Fibroblast of upper back skin (primary cell): ENCODE results near the gene PSENEN.
"Not testable (repeated sequence)": the region's sequence is repeated elsewhere in the genome, so short reads cannot be mapped to it uniquely, and the experiment has no call there.

Experiments used
- DNase-seq: peaks from one replicate; pipeline ENCODE4 v3.0.0-alpha.2; 2013

PSENEN gene

GRCh38 chr19:35789978-35790944, 44.8 kb downstream of the PSENEN start:
- DNase-seq: no peak

DNA sequence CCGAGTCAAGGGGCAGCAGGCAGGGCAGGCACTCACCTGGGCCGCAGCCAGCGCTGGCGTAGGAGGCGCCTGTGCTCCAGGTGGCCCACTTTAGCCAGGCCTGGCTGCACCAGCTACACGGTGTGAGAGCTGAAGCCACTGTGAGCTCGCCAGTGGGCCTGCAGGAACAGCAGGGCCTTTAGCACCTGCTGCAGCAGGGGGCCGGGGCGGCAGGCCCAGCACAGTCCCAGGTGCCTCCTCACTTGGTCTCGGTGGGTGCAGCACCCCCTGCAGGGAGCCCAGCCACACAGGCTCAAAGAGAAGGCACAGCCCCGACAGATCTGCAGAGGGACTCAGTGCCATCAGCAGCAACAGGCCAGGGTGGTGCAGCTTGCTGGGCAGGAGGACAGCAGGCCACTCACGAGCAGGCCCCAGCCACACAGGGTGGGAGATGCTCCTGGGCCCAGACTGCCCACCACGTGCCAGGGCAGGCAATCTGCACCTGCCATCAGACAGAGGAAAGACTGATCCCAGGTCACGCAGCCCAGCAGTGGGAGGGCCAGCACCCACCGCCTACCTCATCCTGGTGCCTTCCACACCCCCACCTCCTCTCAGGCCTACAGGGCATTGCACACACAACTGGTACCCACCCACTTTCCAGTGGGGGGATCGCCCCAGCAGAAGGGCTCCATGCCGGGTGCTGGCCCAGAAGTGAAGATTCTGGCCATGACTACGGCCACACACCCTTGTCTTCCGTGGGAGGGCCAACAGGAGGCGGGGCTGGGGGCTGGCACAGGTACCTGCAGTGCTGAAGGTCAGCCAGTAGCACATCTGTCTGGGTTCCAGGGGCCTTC, 45.7 kb downstream of the PSENEN start:
- no peak for DNase-seq

DNA sequence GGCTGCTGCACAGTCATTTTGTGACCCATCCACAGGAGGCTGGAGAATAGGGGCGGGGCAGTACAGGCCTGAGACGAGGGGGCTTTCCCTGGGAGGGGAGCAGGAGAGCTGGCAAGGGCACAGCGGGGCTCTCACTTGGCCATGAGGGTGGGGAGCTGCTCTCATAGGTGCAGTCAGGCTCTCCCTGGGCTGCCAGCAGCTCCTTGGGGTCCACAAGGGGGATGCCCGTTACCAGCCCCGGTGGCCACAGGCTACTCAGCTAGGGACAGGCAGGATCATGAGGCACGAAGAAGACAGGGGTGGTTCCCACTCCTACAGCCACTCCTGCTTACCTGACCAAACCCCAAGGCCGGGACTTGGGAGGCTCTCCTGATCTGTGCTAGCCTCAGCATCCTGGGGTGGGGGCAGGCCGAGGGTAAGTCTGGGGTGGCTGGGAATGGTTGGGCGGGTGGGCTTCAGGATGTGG, 46.4 kb downstream of the PSENEN start:
- DNase-seq: no peak

DNA sequence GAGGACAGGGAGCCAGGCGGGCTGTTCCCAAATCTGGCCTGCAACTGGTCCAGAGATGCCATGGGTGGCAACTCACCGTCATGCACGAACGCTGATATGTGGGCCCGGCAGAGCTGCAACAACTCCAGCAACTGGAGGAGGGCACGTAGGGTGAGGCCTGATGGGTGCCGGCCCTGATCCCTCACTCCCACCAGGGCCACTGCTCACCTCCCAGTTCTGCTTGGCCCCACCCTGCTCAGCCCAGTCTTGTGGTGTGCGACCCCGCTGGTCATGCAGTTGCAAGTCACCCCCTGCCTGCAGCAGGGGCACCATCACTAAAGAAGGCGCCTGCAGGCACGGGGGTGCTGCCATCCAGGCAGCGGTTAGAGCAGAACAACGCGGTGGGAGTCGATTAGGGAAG, 46.9 kb downstream of the PSENEN start:
- DNase-seq: no peak

GRCh38 chr19:35792888-35793287, 47.4 kb downstream of the PSENEN start:
- DNase-seq: no peak

DNA sequence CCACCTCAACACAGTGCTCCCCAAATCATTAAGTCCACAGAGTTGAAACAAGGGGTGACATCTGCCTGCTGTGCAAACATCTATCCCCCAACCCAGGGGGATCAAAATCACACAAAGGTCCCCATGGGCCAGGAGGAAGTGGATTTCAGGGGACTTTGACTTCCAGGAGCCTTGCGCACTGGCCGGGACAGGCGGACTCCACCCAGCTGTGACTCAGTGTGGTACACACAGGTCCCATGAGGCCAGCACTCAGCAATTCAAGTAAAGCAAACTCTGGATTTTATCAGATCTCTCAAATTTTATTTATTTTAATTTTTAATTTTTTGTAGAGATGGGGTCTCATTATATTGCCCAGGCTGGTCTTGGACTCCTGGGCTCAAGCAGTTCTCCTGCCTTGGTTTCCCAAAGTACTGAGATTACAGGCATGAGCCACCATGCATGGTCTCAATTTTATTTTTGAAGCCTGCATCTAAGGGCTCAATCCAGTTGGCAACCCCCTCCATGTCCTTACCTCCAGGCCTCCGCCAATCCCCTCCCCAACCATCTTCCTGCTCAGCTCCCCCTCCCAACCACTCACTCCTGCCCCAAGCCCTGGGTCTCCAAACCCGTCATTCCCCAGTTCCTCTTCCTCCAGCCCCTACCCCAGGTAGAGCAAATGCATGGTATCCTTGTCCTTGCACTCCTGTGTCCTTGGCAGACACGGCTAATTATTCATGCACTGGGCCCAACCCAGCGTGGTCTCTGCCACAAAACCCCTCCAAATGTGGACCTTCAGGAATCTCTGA, 48.1 kb downstream of the PSENEN start:
- no peak for DNase-seq

GRCh38 chr19:35795564-35795963, 50.1 kb downstream of the PSENEN start:
- DNase-seq: not testable (repeated sequence)
